DOHH2 (cell line): Measurements from ENCODE around the gene ERC2.

Experiments used
- EZH2phosphoT487 ChIP-seq: fragments of 200-600 bp; sonication (generic); IDR thresholded peaks from 2 replicates; pipeline ENCODE4 v1.6.1; 2017; ENCODE audit warnings: borderline replicate concordance, mild to moderate bottlenecking, antibody characterized with exemption, low read length, moderate library complexity, mixed read lengths
- TF ChIP-seq, protein P1 (sequence below): fragments of 200-600 bp; sonication (generic); IDR thresholded peaks from one replicate; pipeline ENCODE4 v1.5.1; 2014; ENCODE audit warnings: antibody characterized with exemption, mild to moderate bottlenecking, low read depth, low read length; ENCODE audit not compliant: poor library complexity, severe bottlenecking

DNA sequence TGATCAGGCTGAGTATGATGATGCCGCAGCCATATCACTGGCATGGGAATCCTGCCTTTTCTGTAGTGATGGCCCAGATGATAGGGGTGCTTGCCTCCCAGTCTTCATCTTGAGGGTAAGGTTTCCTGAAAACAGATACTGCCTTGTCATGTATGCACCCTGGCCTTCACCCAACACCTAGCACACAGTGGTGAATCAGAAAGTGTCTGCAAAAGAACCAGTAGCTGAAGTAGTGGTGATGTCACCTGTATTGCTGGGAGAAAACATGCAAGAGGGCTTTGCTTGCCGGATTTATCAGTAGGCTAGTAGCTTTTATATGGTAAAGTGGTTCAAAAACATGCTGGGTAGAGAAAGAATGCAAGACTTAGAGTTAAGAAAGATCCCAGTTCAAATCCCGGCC is 561.4 kb downstream of the ERC2 start:
- TF ChIP-seq, protein P1, sequence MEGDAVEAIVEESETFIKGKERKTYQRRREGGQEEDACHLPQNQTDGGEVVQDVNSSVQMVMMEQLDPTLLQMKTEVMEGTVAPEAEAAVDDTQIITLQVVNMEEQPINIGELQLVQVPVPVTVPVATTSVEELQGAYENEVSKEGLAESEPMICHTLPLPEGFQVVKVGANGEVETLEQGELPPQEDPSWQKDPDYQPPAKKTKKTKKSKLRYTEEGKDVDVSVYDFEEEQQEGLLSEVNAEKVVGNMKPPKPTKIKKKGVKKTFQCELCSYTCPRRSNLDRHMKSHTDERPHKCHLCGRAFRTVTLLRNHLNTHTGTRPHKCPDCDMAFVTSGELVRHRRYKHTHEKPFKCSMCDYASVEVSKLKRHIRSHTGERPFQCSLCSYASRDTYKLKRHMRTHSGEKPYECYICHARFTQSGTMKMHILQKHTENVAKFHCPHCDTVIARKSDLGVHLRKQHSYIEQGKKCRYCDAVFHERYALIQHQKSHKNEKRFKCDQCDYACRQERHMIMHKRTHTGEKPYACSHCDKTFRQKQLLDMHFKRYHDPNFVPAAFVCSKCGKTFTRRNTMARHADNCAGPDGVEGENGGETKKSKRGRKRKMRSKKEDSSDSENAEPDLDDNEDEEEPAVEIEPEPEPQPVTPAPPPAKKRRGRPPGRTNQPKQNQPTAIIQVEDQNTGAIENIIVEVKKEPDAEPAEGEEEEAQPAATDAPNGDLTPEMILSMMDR = no peak
- TF ChIP-seq EZH2phosphoT487 = no peak
